Ovary (tissue), 9 donors: ENCODE results near the gene PAX6. TPM values are rescaled to one million over a fixed set of nuclear protein-coding genes. Genes with fewer than 3 reads are reported as not detected.

ENCODE experiments used
- DNase-seq, 5 donors: peaks; one replicate each; pipeline ENCODE4 v3.0.0-alpha.2; 2019 to 2020
- H3K27ac ChIP-seq, 2 donors: fragments of 200-600 bp; one replicate each; pipeline versions ENCODE4 v1.5.1 to v1.8.0; 2019 to 2022
- H3K27me3 ChIP-seq: fragments of 200-600 bp; one replicate; pipeline ENCODE4 v1.8.0; 2022
- H3K36me3 ChIP-seq: fragments of 200-600 bp; sonication (generic); one replicate; pipeline ENCODE4 v1.5.1; 2019
- H3K4me1 ChIP-seq: one replicate; pipeline ENCODE4 v1.8.1; 2013; ENCODE audit warnings: mild to moderate bottlenecking, moderate library complexity; ENCODE audit not compliant: insufficient read depth
- H3K4me3 ChIP-seq: fragments of 200-600 bp; sonication (generic); one replicate; pipeline ENCODE4 v1.5.1; 2017
- H3K9me3 ChIP-seq, 2 donors: fragments of 200-600 bp in 1 of 2; sonication (generic) in 1 of 2; one replicate each; pipeline versions ENCODE4 v1.5.1 to v1.8.1; 2013 to 2019; ENCODE audit warnings: mild to moderate bottlenecking in 1 of 2, moderate library complexity in 1 of 2
- CTCF ChIP-seq, 3 donors: fragments of 450-650 bp in 2 of 3; fragments of 200-600 bp in 1 of 3; IDR thresholded peaks; one replicate each; pipeline versions ENCODE4 v1.5.1 to v1.8.0; 2016 to 2022; ENCODE audit warnings: antibody characterized with exemption in 3 of 3, mild to moderate bottlenecking in 1 of 3
- EP300 ChIP-seq: sonication (generic); formaldehyde crosslinking; IDR thresholded peaks from one replicate; pipeline ENCODE4 v1.6.1; 2017; ENCODE audit warnings: antibody characterized with exemption
- POLR2A ChIP-seq: fragments of 450-650 bp; IDR thresholded peaks from one replicate; pipeline ENCODE4 v1.6.1; 2017; ENCODE audit warnings: antibody characterized with exemption, mild to moderate bottlenecking, moderate library complexity
- WGBS, 3 donors: extraction: QIAGEN DNeasy Blood & Tissue Kit in 1 of 3; methylation state at CpG; one replicate each; pipeline versions ENCODE4 v1.1.5 to v1.1.7; 2013 to 2017; 5-methylcytosine and 5-hydroxymethylcytosine counted together
- intact Hi-C, 4 donors: fragments of 100-400 bp; cut with DNase I; formaldehyde crosslinking; loops; one replicate each; pipeline versions ENCODE4 v1.11.0 to v1.15.1; 2022 to 2023
- polyA plus RNA-seq, 2 donors: library from polyadenylated mRNA; stranded (reverse); fragments of 200-250 nt in 1 of 2; fragments of 350-450 nt in 1 of 2; fragmentation: Illumina TruSeq in 1 of 2; extraction: RNeasy Lipid Tissue Mini Kit (QIAGEN cat#74804) in 1 of 2; gene quantifications; one replicate each; pipeline ENCODE4 v1.2.3, GENCODE V29; 2013 to 2014
- total RNA-seq, 7 donors: library from RNA; depleted of rRNA in 2 of 7; stranded (reverse); fragments of >200 nt in 2 of 7; fragmentation: NEBNext Ultra II Directional in 3 of 7; extraction: Animal tissue kit (Norgen Biotek cat#: 25700) in 3 of 7; gene quantifications; one replicate each; pipeline versions ENCODE4 v1.1.0 to v1.2.4, GENCODE V29; 2016 to 2023
- donor health status: DM: no; HTN: no; CAD: no; lungs with moderate emphysema.
- donor health status: DM: no; HTN: no; CAD: no.
- donor health status: Bipolar disorder and iron deficiency.
- donor health status: DM: yes; HTN: yes; CAD: no.
- donor health status: DM: no; HTN: no; CAD: no.
- donor health status: DM: yes; HTN: yes; CAD: no.

PAX6 gene
- total and polyA plus RNA-seq, 9 donors: not detected

- Histone ChIP-seq H3K4me3 (no peak overlapping the region), H3K27me3 (no peaks in the 10 kb centered on the region), H3K9me3 (no peaks in the 10 kb centered on the region), H3K27ac (no peak overlapping the region), H3K36me3 (no peaks in the 10 kb centered on the region), H3K4me1 (no peaks in the 10 kb centered on the region)
- no peak for DNase-seq
- TF ChIP-seq CTCF (IDR thresholded peaks at IDR 0.05) (no peak), POLR2A (no peak), EP300 (no peak)
- intact Hi-C loops: no loop called here
- WGBS, 3 donors: 88 to 94% (median 92%) methylated on average over 9 of the region's 9 CpGs
Observed at GRCh38 chr11:31768749-31769640, 42.1 kb downstream of the PAX6 start.

GRCh38 chr11:31767685-31768084 lies 43.4 kb downstream of the PAX6 start:
- no peak for DNase-seq
- WGBS, 3 donors: 92 to 96% (median 95%) methylated on average over 2 of the region's 2 CpGs
- Histone ChIP-seq H3K4me1 (no peaks in the 10 kb centered on the region), H3K27me3 (no peaks in the 10 kb centered on the region), H3K9me3 (no peaks in the 10 kb centered on the region), H3K36me3 (no peaks in the 10 kb centered on the region), H3K4me3 (no peak overlapping the region), H3K27ac (no peak overlapping the region)
- intact Hi-C loops: no loop called here
- TF ChIP-seq EP300: no peak
- TF ChIP-seq CTCF (IDR thresholded peaks at IDR 0.05): no peak

GRCh38 chr11:31767066-31767465 lies 44.1 kb downstream of the PAX6 start:
- WGBS, 3 donors: 95 to 99% (median 96%) methylated on average over 3 of the region's 3 CpGs
- H3K4me1 ChIP-seq: no peaks in the 10 kb centered on the region
- H3K27ac ChIP-seq: no peak overlapping the region
- no peak for TF ChIP-seq EP300
- no peak for TF ChIP-seq POLR2A
- TF ChIP-seq CTCF (IDR thresholded peaks at IDR 0.05): no peak
- intact Hi-C loops: no loop called here
- H3K4me3 ChIP-seq: no peak overlapping the region
- H3K27me3 ChIP-seq: no peaks in the 10 kb centered on the region
- DNase-seq: no peak
- no peaks in the 10 kb centered on the region for H3K36me3 ChIP-seq
- H3K9me3 ChIP-seq: no peaks in the 10 kb centered on the region

- Histone ChIP-seq H3K4me3 (no peak overlapping the region), H3K27me3 (no peaks in the 10 kb centered on the region), H3K9me3 (no peaks in the 10 kb centered on the region), H3K4me1 (no peaks in the 10 kb centered on the region), H3K36me3 (no peaks in the 10 kb centered on the region), H3K27ac (no peak overlapping the region)
- WGBS, 3 donors: 86 to 92% (median 87%) methylated on average over 5 of the region's 5 CpGs
- no peak for TF ChIP-seq EP300
- TF ChIP-seq POLR2A: no peak
- no peak for DNase-seq
- intact Hi-C loops: no loop called here
Observed at GRCh38 chr11:31764766-31765165, 46.4 kb downstream of the PAX6 start.

GRCh38 chr11:31764261-31764660 lies 46.9 kb downstream of the PAX6 start:
- Histone ChIP-seq H3K27ac (no peak overlapping the region), H3K4me1 (no peaks in the 10 kb centered on the region), H3K36me3 (no peaks in the 10 kb centered on the region), H3K27me3 (no peaks in the 10 kb centered on the region), H3K4me3 (no peak overlapping the region), H3K9me3 (no peaks in the 10 kb centered on the region)
- WGBS, 3 donors: 91 to 92% (median 92%) methylated on average over 5 of the region's 5 CpGs
- TF ChIP-seq POLR2A (no peak), EP300 (no peak), CTCF (IDR thresholded peaks at IDR 0.05) (no peak)
- DNase-seq: no peak
- intact Hi-C loops: no loop called here
